HEK293 (cell line): ENCODE results near the gene EXD3.

Source experiments
- CTCF ChIA-PET: fragments of 350-600 bp; formaldehyde crosslinking; extraction: SDS; loops from one replicate; lab custom pipeline; 2021; ENCODE audit warnings: antibody characterized with exemption; lab: Yijun Ruan, JAX
- POLR2A ChIA-PET: fragments of 300-600 bp; formaldehyde crosslinking; extraction: SDS; loops from one replicate; lab custom pipeline; 2020; ENCODE audit warnings: antibody characterized with exemption, inconsistent platforms; lab: Yijun Ruan, JAX
- H3K27ac ChIP-seq: fragments of 200-500 bp; sonication (Bioruptor generic); 2 replicates; pipeline ENCODE4 v1.5.1; 2014; ENCODE audit warnings: low read depth, low read length, control low read depth, inconsistent platforms; ENCODE audit errors: extremely low read depth
- H3K36me3 ChIP-seq, 2 experiments: fragments of 200-500 bp in 1 of 2; sonication (Bioruptor generic) in 1 of 2; 1 replicate in 1 of 2; 2 replicates in 1 of 2; pipeline ENCODE4 v1.5.1; 2014 to 2017; ENCODE audit warnings: inconsistent platforms in 2 of 2, low read length in 2 of 2; ENCODE audit not compliant: control insufficient read depth in 2 of 2, insufficient read depth in 1 of 2
- H3K4me1 ChIP-seq: fragments of 200-500 bp; sonication (Bioruptor generic); 2 replicates; pipeline ENCODE4 v1.5.1; 2014; ENCODE audit warnings: mild to moderate bottlenecking, low read length, inconsistent platforms; ENCODE audit not compliant: control insufficient read depth, insufficient read depth
- H3K4me3 ChIP-seq: 2 replicates; pipeline ENCODE4 v1.5.1; 2011; ENCODE audit warnings: low read depth, mild to moderate bottlenecking, control low read depth, low read length, moderate library complexity
- H3K9me3 ChIP-seq: fragments of 200-500 bp; sonication (Bioruptor generic); 2 replicates; pipeline ENCODE4 v1.5.1; 2014; ENCODE audit warnings: low read depth, low read length, inconsistent platforms; ENCODE audit not compliant: control insufficient read depth, insufficient read depth
- GLIS1 ChIP-seq: fragments of 450-650 bp; formaldehyde crosslinking; IDR thresholded peaks from 2 replicates; pipeline ENCODE4 v1.5.1; 2016; ENCODE audit warnings: missing biosample characterization, missing genetic modification characterization
- HOXA7 ChIP-seq: sonication (generic); formaldehyde crosslinking; IDR thresholded peaks from 2 replicates; pipeline ENCODE4 v1.8.1; 2022; ENCODE audit warnings: missing genetic modification reagents, borderline replicate concordance
- KLF10 ChIP-seq: fragments of 450-650 bp; IDR thresholded peaks from 2 replicates; pipeline ENCODE4 v1.5.1; 2018; ENCODE audit warnings: missing biosample characterization, mild to moderate bottlenecking, missing genetic modification characterization
- KLF16 ChIP-seq: fragments of 450-650 bp; formaldehyde crosslinking; IDR thresholded peaks from 2 replicates; pipeline ENCODE4 v1.5.1; 2017; ENCODE audit warnings: missing biosample characterization, missing genetic modification characterization
- PRDM1 ChIP-seq: fragments of 450-650 bp; formaldehyde crosslinking; IDR thresholded peaks from 2 replicates; pipeline ENCODE4; 2016; ENCODE audit warnings: missing biosample characterization, missing genetic modification characterization
- REPIN1 ChIP-seq: fragments of 450-650 bp; formaldehyde crosslinking; IDR thresholded peaks from 2 replicates; pipeline ENCODE4 v1.5.1; 2017; ENCODE audit warnings: missing biosample characterization, missing genetic modification characterization, low read depth
- SCRT1 ChIP-seq: fragments of 450-650 bp; formaldehyde crosslinking; IDR thresholded peaks from 2 replicates; pipeline ENCODE4 v1.5.1; 2016; ENCODE audit warnings: missing biosample characterization, missing genetic modification characterization, borderline replicate concordance
- SCRT2 ChIP-seq: fragments of 450-650 bp; formaldehyde crosslinking; IDR thresholded peaks from 2 replicates; pipeline ENCODE4 v1.5.1; 2016; ENCODE audit warnings: missing biosample characterization, missing genetic modification characterization
- SP2 ChIP-seq: fragments of 450-650 bp; formaldehyde crosslinking; IDR thresholded peaks from 2 replicates; pipeline ENCODE4 v1.5.1; 2016; ENCODE audit warnings: missing biosample characterization, missing genetic modification characterization
- SP3 ChIP-seq: fragments of 450-650 bp; formaldehyde crosslinking; IDR thresholded peaks from 2 replicates; pipeline ENCODE4 v1.5.1; 2016; ENCODE audit warnings: missing biosample characterization, missing genetic modification characterization
- ZBTB7A ChIP-seq: fragments of 450-650 bp; formaldehyde crosslinking; IDR thresholded peaks from 2 replicates; pipeline ENCODE4 v1.5.1; 2016; ENCODE audit warnings: low read depth, missing biosample characterization, missing genetic modification characterization
- ZBTB8A ChIP-seq: fragments of 450-650 bp; formaldehyde crosslinking; IDR thresholded peaks from 2 replicates; pipeline ENCODE4 v1.5.1; 2016; ENCODE audit warnings: missing biosample characterization, missing genetic modification characterization
- ZFHX2 ChIP-seq: fragments of 450-650 bp; formaldehyde crosslinking; conservative IDR thresholded peaks from 2 replicates; pipeline ENCODE4 v1.5.1; 2016; ENCODE audit warnings: missing biosample characterization, missing genetic modification characterization
- ZNF16 ChIP-seq: fragments of 450-650 bp; formaldehyde crosslinking; IDR thresholded peaks from 2 replicates; pipeline ENCODE4 v1.5.1; 2016; ENCODE audit warnings: low read depth, missing biosample characterization, missing genetic modification characterization
- ZNF2 ChIP-seq: fragments of 450-650 bp; formaldehyde crosslinking; IDR thresholded peaks from 2 replicates; pipeline ENCODE4 v1.5.1; 2016; ENCODE audit warnings: missing biosample characterization, missing genetic modification characterization
- ZNF335 ChIP-seq: fragments of 450-650 bp; formaldehyde crosslinking; conservative IDR thresholded peaks from 2 replicates; pipeline ENCODE4 v1.5.1; 2016; ENCODE audit warnings: missing biosample characterization, missing genetic modification characterization
- ZNF510 ChIP-seq: fragments of 450-650 bp; formaldehyde crosslinking; IDR thresholded peaks from 2 replicates; pipeline ENCODE4 v1.5.1; 2018; ENCODE audit warnings: mild to moderate bottlenecking, missing genetic modification characterization, missing biosample characterization; ENCODE audit not compliant: insufficient replicate concordance
- ZNF514 ChIP-seq: fragments of 450-650 bp; formaldehyde crosslinking; IDR thresholded peaks from 2 replicates; pipeline ENCODE4 v1.5.1; 2016; ENCODE audit warnings: missing biosample characterization, missing genetic modification characterization
- ZNF623 ChIP-seq: fragments of 450-650 bp; formaldehyde crosslinking; IDR thresholded peaks from 2 replicates; pipeline ENCODE4 v1.5.1; 2016; ENCODE audit warnings: missing biosample characterization, missing genetic modification characterization
- ZNF624 ChIP-seq: fragments of 450-650 bp; formaldehyde crosslinking; IDR thresholded peaks from 2 replicates; pipeline ENCODE4 v1.5.1; 2017; ENCODE audit warnings: missing biosample characterization, missing genetic modification characterization
- ZNF658 ChIP-seq: fragments of 450-650 bp; formaldehyde crosslinking; IDR thresholded peaks from 2 replicates; pipeline ENCODE4; 2016; ENCODE audit warnings: missing biosample characterization, missing genetic modification characterization
- TF ChIP-seq, protein P1 (sequence below): fragments of 450-650 bp; formaldehyde crosslinking; IDR thresholded peaks from 2 replicates; pipeline ENCODE4 v1.5.1; 2016; ENCODE audit warnings: missing biosample characterization, missing genetic modification characterization
- TF ChIP-seq, protein P2 (sequence below): fragments of 450-650 bp; formaldehyde crosslinking; IDR thresholded peaks from 2 replicates; pipeline ENCODE4 v1.5.1; 2017; ENCODE audit warnings: missing biosample characterization, missing genetic modification characterization
- TF ChIP-seq, protein P3 (sequence below): fragments of 450-650 bp; formaldehyde crosslinking; IDR thresholded peaks from 2 replicates; pipeline ENCODE4 v1.5.1; 2017; ENCODE audit warnings: missing biosample characterization, missing genetic modification characterization
- TF ChIP-seq, protein P4 (sequence below): fragments of 450-650 bp; formaldehyde crosslinking; IDR thresholded peaks from 2 replicates; pipeline ENCODE4 v1.5.0; 2017; ENCODE audit warnings: missing biosample characterization, missing genetic modification characterization, borderline replicate concordance

EXD3 gene

DNA sequence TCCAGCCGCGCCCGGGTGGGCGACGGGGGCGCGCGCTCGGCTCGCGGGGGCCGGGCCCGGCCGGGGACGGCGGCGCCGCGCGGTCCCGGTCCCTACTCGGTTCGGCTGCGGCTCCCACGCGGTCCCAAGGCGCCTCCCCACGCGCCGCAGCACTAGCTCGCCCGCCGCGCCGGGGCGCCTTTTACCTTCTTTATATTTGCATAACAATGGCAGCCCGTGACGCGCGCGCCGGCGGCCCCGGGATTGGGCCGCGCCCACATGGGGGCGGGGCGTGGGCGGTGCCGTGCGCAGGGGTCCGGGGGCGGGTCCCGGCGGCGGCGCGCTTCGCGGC is 120.9 kb downstream of the EXD3 start, which contains the start of gene NRARP:
Gene NRARP, minus strand, starts transcription at position 154 of the 331 bp plus-strand sequence. CDS start 343 bp downstream, outside the sequence.
- Histone ChIP-seq H3K4me3 (peak within 1 kb of the TSS; percentile 73), H3K27ac (peak within 1 kb of the TSS; percentile 91), H3K9me3 (no peaks in the 10 kb centered on the region), H3K4me1 (peaks cover 15% of the 10 kb centered on the region), H3K36me3 (no peaks in the 10 kb centered on the region)
- CTCF ChIA-PET: interaction anchor here (0.6 to 3.5 kb wide), 12 partner anchors 9 to 142 kb away, joined by 3 to 15 read pairs (median 5); no protein-coding TSS in a partner anchor
- POLR2A ChIA-PET: interaction anchor here (0.6 to 3.3 kb wide), 34 partner anchors 9 to 306 kb away, joined by 3 to 40 read pairs (median 4); partner anchors contain the start of genes ENTPD8, EXD3, MRPL41 and NOXA1
- TF ChIP-seq SP3: 0 out of 2 replicates have a peak, but pooled peaks have one; percentile 11
- no peak for TF ChIP-seq ZNF510
- TF ChIP-seq, protein P1, sequence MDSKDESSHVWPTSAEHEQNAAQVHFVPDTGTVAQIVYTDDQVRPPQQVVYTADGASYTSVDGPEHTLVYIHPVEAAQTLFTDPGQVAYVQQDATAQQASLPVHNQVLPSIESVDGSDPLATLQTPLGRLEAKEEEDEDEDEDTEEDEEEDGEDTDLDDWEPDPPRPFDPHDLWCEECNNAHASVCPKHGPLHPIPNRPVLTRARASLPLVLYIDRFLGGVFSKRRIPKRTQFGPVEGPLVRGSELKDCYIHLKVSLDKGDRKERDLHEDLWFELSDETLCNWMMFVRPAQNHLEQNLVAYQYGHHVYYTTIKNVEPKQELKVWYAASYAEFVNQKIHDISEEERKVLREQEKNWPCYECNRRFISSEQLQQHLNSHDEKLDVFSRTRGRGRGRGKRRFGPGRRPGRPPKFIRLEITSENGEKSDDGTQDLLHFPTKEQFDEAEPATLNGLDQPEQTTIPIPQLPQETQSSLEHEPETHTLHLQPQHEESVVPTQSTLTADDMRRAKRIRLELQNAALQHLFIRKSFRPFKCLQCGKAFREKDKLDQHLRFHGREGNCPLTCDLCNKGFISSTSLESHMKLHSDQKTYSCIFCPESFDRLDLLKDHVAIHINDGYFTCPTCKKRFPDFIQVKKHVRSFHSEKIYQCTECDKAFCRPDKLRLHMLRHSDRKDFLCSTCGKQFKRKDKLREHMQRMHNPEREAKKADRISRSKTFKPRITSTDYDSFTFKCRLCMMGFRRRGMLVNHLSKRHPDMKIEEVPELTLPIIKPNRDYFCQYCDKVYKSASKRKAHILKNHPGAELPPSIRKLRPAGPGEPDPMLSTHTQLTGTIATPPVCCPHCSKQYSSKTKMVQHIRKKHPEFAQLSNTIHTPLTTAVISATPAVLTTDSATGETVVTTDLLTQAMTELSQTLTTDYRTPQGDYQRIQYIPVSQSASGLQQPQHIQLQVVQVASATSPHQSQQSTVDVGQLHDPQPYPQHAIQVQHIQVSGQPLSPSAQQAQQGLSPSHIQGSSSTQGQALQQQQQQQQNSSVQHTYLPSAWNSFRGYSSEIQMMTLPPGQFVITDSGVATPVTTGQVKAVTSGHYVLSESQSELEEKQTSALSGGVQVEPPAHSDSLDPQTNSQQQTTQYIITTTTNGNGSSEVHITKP: no peak
- peak; percentile 50 for TF ChIP-seq ZFHX2 (tag by site-specific recombination)
- TF ChIP-seq KLF10 (tag by site-specific recombination): peak; percentile 75; the same call in 1 of the 2 replicates

DNA sequence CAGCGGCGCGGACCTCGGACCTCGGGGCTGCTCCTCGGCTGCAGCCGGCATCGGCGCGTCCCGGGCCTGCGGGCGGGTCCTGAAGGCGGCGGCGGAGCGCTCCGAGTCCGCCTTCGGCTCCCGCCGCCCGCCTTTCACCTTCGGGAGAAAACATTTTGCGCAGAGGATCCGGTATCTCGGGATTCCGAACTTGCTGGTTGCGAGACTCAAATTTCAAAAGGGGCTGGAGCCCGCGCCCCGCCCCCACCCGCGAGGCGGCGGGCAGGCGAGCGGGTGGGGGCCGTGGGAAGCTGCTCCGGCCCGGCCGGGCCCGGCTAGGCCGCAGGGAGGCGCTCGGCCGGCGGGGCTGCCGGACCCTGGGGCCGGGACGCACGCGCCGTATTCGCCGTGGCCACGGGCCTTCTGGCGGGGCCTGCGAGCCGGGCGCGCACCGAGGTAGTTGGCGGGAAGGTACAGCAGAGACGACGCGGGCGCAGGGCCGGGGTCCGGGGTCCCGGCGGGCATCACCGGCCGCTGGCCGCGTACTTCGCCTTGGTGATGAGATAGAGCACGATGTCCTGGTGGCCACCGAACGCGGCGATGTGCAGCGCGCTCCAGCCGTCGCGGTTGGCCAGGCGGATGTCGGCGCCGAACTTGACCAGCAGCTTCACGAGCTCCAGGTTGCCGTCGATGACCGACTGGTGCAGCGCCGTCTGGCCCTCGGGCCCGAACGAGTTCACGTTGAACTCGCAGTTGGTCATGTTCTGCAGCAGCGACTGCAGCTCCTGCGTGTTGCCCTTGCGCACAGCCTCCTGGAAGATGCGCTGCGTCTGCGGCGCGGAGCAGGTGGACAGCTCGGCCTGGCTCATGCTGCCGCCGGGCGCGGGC is 121.6 kb downstream of the EXD3 start:
- Histone ChIP-seq H3K36me3 (no peaks in the 10 kb centered on the region), H3K4me3 (peak overlapping the region; percentile 73), H3K9me3 (no peaks in the 10 kb centered on the region), H3K4me1 (peaks cover 15% of the 10 kb centered on the region), H3K27ac (peak overlapping the region; percentile 91)
- POLR2A ChIA-PET: interaction anchor here (0.5 to 3.3 kb wide), 27 partner anchors 11 to 306 kb away, joined by 3 to 40 read pairs (median 5); partner anchors contain the start of genes EXD3, MRPL41, NOXA1 and NSMF
- CTCF ChIA-PET: interaction anchor here (0.7 to 4.9 kb wide), 12 partner anchors 11 to 143 kb away, joined by 3 to 21 read pairs (median 6); no protein-coding TSS in a partner anchor
- TF ChIP-seq REPIN1 (tag by site-specific recombination) (no peak; the same call in 1 of the 2 replicates), SP2 (tag by site-specific recombination) (no peak), SCRT2 (tag by site-specific recombination) (no peak), ZBTB7A (tag by site-specific recombination) (peak; percentile 80; the same call in 1 of the 2 replicates), ZNF658 (tag by site-specific recombination) (no peak), KLF16 (tag by site-specific recombination) (peak; percentile 69), ZNF2 (tag by site-specific recombination) (peak; percentile 57; the same call in 1 of the 2 replicates), ZNF16 (tag by site-specific recombination) (no peak), ZNF624 (tag by site-specific recombination) (no peak), SCRT1 (no peak), ZNF514 (no peak), ZNF335 (tag by site-specific recombination) (peak; percentile 46; the same call in 1 of the 2 replicates), PRDM1 (no peak), ZBTB8A (tag by site-specific recombination) (peak; percentile 71), HOXA7 (CRISPR knock-in tag) (no peak), GLIS1 (peak; percentile 18), ZNF623 (no peak)
- TF ChIP-seq, protein P2, sequence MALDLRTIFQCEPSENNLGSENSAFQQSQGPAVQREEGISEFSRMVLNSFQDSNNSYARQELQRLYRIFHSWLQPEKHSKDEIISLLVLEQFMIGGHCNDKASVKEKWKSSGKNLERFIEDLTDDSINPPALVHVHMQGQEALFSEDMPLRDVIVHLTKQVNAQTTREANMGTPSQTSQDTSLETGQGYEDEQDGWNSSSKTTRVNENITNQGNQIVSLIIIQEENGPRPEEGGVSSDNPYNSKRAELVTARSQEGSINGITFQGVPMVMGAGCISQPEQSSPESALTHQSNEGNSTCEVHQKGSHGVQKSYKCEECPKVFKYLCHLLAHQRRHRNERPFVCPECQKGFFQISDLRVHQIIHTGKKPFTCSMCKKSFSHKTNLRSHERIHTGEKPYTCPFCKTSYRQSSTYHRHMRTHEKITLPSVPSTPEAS (tag by site-specific recombination): 0 out of 2 replicates have a peak, but pooled peaks have one; percentile 11
- TF ChIP-seq, protein P3, sequence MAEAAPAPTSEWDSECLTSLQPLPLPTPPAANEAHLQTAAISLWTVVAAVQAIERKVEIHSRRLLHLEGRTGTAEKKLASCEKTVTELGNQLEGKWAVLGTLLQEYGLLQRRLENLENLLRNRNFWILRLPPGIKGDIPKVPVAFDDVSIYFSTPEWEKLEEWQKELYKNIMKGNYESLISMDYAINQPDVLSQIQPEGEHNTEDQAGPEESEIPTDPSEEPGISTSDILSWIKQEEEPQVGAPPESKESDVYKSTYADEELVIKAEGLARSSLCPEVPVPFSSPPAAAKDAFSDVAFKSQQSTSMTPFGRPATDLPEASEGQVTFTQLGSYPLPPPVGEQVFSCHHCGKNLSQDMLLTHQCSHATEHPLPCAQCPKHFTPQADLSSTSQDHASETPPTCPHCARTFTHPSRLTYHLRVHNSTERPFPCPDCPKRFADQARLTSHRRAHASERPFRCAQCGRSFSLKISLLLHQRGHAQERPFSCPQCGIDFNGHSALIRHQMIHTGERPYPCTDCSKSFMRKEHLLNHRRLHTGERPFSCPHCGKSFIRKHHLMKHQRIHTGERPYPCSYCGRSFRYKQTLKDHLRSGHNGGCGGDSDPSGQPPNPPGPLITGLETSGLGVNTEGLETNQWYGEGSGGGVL (tag by site-specific recombination): no peak
- TF ChIP-seq, protein P4, sequence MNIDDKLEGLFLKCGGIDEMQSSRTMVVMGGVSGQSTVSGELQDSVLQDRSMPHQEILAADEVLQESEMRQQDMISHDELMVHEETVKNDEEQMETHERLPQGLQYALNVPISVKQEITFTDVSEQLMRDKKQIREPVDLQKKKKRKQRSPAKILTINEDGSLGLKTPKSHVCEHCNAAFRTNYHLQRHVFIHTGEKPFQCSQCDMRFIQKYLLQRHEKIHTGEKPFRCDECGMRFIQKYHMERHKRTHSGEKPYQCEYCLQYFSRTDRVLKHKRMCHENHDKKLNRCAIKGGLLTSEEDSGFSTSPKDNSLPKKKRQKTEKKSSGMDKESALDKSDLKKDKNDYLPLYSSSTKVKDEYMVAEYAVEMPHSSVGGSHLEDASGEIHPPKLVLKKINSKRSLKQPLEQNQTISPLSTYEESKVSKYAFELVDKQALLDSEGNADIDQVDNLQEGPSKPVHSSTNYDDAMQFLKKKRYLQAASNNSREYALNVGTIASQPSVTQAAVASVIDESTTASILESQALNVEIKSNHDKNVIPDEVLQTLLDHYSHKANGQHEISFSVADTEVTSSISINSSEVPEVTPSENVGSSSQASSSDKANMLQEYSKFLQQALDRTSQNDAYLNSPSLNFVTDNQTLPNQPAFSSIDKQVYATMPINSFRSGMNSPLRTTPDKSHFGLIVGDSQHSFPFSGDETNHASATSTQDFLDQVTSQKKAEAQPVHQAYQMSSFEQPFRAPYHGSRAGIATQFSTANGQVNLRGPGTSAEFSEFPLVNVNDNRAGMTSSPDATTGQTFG (tag by site-specific recombination): no peak
